ENCODE measurements around the gene REPS1.

REPS1 gene

DNA sequence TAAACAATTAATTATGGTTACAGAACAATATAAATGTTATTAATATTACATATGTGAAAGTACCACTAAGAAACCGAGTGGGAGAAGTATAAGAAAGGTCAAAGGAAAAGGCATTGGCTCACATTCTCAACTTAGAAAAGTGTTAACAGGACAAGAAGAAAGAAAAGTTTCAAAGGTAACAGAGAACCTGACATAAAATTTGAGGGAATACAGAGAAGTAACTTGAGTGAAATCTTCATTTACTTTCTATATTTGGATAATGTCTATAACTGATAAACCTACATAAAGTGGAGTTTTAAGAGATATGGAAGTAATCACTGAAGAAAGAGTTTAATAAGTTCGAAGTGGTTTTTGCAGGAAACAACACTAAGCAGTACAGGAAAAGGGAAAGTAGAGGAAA, 30.1 kb downstream of the REPS1 start:
- in situ Hi-C loops (cut with HindIII; ENCODE audit: low sequenced_read_pairs) = no loop called here
- TF ChIP-seq, protein P1, sequence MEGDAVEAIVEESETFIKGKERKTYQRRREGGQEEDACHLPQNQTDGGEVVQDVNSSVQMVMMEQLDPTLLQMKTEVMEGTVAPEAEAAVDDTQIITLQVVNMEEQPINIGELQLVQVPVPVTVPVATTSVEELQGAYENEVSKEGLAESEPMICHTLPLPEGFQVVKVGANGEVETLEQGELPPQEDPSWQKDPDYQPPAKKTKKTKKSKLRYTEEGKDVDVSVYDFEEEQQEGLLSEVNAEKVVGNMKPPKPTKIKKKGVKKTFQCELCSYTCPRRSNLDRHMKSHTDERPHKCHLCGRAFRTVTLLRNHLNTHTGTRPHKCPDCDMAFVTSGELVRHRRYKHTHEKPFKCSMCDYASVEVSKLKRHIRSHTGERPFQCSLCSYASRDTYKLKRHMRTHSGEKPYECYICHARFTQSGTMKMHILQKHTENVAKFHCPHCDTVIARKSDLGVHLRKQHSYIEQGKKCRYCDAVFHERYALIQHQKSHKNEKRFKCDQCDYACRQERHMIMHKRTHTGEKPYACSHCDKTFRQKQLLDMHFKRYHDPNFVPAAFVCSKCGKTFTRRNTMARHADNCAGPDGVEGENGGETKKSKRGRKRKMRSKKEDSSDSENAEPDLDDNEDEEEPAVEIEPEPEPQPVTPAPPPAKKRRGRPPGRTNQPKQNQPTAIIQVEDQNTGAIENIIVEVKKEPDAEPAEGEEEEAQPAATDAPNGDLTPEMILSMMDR (IDR thresholded peaks at IDR 0.05; ENCODE audit: low read depth, low read length) = no peak
- no peak for DNase-seq (ENCODE audit: low read depth, low spot score)
- no peak overlapping the region for H3K4me3 ChIP-seq (ENCODE audit: low read depth, low read length)

DNA sequence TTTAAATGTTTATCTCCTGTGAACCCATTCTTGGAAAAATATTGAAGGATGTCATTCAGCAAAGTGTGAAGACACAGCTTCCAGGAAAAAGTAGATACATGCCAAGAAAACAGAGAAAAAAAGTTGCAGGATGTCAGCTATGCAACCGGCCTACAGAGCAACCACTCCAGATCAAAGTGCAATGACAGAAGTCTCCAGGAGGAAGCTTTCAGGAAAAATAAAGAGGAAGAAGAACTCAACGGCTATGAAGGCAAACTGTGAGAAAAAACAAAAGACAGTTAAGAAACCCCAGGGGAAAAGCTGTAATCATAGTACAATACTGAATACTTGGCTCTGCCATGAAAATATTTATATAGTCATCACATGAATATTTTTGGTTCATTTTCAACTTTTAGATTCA, 30.6 kb downstream of the REPS1 start:
- TF ChIP-seq, protein P1 (IDR thresholded peaks at IDR 0.05; ENCODE audit: low read depth, low read length) = no peak
- DNase-seq (ENCODE audit: low read depth, low spot score) = peak; percentile 52
- no peak overlapping the region for H3K4me3 ChIP-seq (ENCODE audit: low read depth, low read length)
- in situ Hi-C loops (cut with HindIII; ENCODE audit: low sequenced_read_pairs) = no loop called here

DNA sequence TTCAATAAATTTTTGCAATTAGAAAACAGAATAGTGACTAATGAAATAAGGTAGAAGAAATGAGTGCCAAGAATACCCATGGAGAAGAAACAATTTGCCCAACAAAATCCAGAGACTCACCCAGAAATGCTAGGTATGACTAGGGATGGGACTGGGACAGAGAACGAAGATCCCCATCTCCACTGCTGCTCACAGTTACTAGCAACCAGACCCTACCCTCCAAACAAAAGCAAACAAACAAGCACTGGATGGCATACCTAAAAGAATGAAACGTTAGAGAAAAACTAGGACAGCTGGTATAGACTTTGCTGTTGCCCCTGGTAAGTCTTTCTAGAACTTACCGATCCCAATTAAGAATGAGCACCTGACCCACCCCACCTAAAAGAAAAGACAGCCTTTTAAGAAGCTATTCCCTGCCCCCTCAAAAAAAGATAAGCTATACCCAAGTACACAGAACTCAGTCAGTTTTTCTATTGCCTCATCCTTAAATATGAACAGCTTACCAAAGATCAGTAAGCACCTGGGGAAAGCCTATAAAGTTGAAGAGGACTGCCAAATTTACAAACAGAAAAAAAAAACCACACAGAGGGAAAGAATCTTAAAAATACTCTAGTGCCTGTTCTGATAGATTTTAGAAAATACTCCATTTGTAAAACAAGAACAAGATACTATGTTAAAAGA, 31.7 kb downstream of the REPS1 start:
- in situ Hi-C loops (cut with HindIII; ENCODE audit: low sequenced_read_pairs) = no loop called here
- H3K4me3 ChIP-seq (ENCODE audit: low read depth, low read length) = no peak overlapping the region
- TF ChIP-seq, protein P1 (IDR thresholded peaks at IDR 0.05; ENCODE audit: low read depth, low read length) = no peak
- no peak for DNase-seq (ENCODE audit: low read depth, low spot score)

DNA sequence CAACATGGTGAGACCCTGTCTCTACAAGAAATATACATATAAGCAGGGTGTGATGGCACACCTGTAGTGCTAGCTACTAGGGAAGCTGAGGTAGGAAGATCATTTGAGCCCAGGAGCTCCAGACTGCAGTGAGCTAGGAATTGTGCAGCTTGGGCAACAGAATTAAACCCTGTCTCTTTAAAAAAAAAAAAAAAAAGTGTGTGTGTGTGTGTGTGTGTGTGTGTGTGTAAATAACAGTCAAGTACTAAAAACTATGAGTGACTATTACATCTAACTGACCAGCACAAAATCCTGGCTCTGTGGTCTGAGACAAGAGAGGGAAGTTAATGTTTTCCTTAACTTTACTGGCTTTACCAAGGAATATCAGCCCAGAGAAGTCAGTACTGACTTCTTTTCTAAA, 32.8 kb downstream of the REPS1 start:
- in situ Hi-C loops (cut with HindIII; ENCODE audit: low sequenced_read_pairs) = no loop called here
- no peak for DNase-seq (ENCODE audit: low read depth, low spot score)
- TF ChIP-seq, protein P1 (IDR thresholded peaks at IDR 0.05; ENCODE audit: low read depth, low read length) = no peak
- no peak overlapping the region for H3K4me3 ChIP-seq (ENCODE audit: low read depth, low read length)

DNA sequence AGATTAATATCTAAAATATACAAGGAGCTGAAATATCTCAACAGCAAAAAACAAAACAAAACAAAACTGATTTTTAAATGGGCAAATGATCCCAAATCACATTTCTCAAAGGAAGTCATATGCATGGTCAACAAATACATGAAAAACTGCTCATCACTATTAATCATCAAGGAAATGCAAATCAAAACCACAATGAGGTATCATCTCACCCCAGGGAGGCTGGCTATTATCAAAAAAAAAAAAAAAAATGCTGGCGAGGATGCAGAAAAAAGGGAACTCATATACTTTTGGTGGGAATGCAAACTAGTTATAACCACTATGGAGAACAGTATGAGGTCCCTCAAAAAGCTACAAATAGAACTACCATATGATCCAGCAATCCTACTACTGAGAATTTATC, 34.6 kb downstream of the REPS1 start:
- peak; percentile 59 for DNase-seq (ENCODE audit: low read depth, low spot score)
- TF ChIP-seq, protein P1 (IDR thresholded peaks at IDR 0.05; ENCODE audit: low read depth, low read length) = no peak
- in situ Hi-C loops (cut with HindIII; ENCODE audit: low sequenced_read_pairs) = no loop called here
- H3K4me3 ChIP-seq (ENCODE audit: low read depth, low read length) = no peak overlapping the region

DNA sequence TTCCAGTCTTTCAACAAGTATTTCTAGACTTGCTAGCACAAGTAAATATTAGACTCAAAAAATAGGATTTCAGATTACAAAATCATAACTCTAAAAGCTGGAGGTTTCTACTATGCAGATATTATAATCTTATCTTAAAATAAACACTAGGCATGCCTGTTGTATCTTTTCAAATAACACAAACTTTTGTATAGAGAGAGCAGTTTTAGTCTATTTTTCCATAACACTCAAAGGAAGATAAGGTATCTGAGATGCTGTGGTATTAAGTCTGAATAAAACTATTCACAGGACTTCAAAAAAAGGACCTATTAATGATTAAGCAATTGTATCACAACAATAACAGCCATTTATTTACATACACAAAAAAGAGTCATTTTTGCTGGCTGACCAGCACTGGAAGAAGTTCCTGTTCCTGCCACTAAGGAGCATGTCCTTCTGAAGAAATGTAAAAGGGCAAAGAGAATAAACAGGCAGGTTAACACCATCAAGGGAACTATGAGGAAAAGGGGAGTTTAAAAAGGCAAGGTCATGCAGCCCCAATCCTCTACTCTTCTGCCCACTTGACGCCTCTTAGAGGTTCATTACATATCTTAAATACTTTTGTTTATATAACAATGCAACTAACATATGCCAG, 39.4 kb downstream of the REPS1 start:
- no peak overlapping the region for H3K4me3 ChIP-seq (ENCODE audit: low read depth, low read length)
- in situ Hi-C loops (cut with HindIII; ENCODE audit: low sequenced_read_pairs) = no loop called here
- DNase-seq (ENCODE audit: low read depth, low spot score) = no peak
- TF ChIP-seq, protein P1 (IDR thresholded peaks at IDR 0.05; ENCODE audit: low read depth, low read length) = no peak
